Sciatic nerve (tissue), 2 donors: Measurements from ENCODE around the gene POLR2B. TPM values are rescaled to one million over a fixed set of nuclear protein-coding genes. Genes with fewer than 3 reads are reported as not detected.

Experiments used
- ATAC-seq: fragments of 200-7000 bp; cut with Tn5 transposase; one replicate; pipeline ENCODE4 v1.9.1; 2020; ENCODE audit warnings: mild to moderate bottlenecking, moderate library complexity
- DNase-seq: peaks from one replicate; pipeline ENCODE4 v3.0.0-alpha.2; 2020; ENCODE audit warnings: low spot score
- intact Hi-C: fragments of 100-400 bp; cut with DNase I; formaldehyde crosslinking; loops from one replicate; pipeline ENCODE4 v1.14.2; 2022
- total RNA-seq: library from RNA; stranded (reverse); fragmentation: NEBNext Ultra II Directional; extraction: Animal tissue kit (Norgen Biotek cat#: 25700); gene quantifications from one replicate; pipeline ENCODE4 v1.2.1, GENCODE V29; 2021
- donor health status: DM: no; HTN: no; CAD: no.
- donor health status: DM: no; HTN: no; CAD: no.

POLR2B gene
- total RNA-seq, 1 donor from 2014 or later: 68.1 TPM

- DNase-seq: no peak
- intact Hi-C loops: no loop called here
- no peak for ATAC-seq
Observed at GRCh38 chr4:56979421-56980072, 851 bp downstream of the POLR2B start.

GRCh38 chr4:56981795-56982201 is 3.1 kb downstream of the POLR2B start:
- no peak for DNase-seq
- ATAC-seq: no peak
- intact Hi-C loops: no loop called here

DNA sequence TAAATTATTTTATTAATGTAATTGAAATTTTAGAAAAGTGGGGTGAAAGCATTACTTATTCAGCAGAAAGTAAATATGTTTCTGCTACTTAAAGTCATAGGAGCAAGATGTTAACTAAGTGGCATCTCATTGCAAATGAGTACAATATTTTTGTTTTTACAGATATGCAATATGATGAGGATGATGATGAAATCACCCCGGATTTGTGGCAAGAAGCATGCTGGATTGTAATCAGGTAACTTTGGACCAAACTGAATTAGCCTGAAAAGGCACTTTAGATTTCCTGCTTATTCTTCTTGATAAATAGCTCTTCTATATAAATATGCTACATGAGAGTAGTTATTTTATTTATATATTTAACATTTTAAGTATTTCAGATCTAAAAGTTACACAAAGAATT is 7.5 kb downstream of the POLR2B start:
- intact Hi-C loops: no loop called here
- ATAC-seq (no peak), DNase-seq (no peak)

- ATAC-seq (no peak), DNase-seq (no peak)
- intact Hi-C loops: no loop called here
Observed at GRCh38 chr4:56986952-56987351, 8.3 kb downstream of the POLR2B start.

DNA sequence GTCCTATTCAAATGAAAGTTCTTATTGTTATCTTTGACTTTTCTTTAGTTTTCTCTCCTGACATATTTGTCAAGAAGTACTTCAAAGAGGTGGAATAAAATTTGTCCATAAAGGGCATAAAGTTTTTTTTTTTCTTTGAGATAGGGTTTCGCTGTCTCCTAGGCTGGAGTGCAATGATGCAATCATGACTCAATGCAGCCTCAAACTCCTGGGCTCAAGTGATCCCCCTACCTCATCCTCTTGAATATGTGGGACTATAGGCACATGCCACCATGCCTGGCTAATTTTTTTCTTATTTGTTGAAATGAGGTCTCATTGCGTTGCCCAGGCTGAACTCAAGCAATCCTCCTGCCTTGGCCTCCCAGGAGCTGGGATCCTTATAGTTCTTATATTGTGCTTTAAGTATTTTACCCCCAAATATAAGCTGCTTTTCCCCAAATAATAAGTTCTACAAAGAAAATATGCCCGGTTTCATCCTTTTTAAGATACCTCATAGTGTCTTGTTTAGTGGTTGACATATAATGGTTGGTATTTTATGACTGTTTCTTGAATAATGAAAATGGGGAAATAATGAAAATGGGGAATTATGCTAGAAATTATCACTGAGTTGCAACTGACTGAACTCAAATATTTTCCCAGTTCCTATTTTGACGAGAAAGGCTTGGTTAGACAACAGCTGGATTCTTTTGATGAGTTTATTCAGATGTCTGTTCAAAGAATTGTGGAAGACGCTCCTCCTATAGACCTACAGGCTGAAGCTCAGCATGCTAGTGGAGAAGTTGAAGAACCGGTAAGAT is 11.6 kb downstream of the POLR2B start:
- ATAC-seq (no peak), DNase-seq (no peak)
- intact Hi-C loops: no loop called here

- intact Hi-C loops: no loop called here
- DNase-seq (peak; percentile 70), ATAC-seq (peak; percentile 96)
Observed at GRCh38 chr4:56995525-56995924, 16.8 kb downstream of the POLR2B start.

DNA sequence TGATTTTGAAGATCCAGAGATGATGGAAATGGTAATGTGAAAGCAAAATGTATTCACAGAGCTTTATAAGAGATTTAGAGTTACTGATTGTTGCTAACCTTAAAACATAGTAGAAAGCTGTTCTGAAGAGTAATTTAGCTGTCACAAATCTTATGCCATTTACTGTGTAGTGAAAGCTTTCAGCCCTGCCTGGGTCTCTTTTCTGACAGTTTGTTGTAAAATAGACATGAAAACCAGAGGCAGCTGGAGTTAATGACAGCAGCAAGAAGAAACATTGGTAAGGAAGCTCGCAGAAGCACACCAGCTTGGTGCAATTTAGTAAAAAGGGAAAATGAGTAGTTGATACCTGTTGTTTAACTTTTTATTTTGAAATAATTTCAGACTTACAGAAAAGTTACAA is 21.1 kb downstream of the POLR2B start:
- DNase-seq (no peak), ATAC-seq (no peak)
- intact Hi-C loops: no loop called here

DNA sequence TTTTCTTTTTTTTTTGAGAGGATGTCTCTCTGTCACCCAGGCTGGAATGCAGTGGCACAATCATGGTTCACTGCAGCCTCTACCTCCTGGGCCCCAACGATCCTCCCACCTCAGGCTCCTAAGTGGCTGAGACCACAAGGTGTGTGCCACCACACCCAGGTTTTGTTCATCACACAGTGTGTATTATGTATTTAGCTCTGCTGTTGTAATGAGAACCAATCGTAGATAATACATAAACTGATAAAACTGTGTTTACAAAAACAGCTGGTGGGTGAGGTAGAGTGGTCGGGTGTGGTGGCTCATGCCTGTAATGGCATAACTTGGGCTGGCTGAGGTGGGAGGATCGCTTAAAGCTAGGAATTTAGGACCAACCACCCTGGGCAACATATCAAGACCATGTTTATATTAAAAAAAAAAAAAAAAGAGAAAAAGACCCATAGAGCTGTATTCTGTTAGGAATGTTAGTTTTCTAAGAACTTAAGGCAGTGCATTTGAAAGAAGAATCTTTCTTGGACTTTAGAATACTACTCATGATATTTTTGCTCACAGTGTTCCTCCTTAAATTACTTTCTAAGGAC is 34.9 kb downstream of the POLR2B start:
- no peak for ATAC-seq
- no peak for DNase-seq
- intact Hi-C loops: no loop called here

DNA sequence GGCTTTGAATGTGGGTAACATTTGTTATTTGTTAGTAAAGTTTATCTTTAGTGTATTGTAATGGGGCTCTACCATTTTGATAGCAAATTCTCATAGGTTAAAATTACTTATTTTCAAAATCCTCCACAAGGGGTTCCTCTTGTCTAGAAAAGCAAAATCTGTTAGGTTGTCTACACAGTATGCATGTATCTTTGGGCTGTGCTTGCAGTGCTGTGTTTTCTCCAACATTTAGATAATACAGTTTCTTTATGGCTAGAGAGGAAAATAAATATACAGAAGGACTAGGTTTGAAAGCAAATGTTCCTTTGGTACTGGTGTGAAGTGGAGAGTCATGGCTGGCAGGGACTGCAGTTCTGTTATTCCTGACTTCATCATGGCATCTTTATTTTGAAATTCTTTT is 40.3 kb downstream of the POLR2B start:
- ATAC-seq: peak; percentile 44
- intact Hi-C loops: no loop called here
- no peak for DNase-seq

- DNase-seq: no peak
- ATAC-seq: no peak
- intact Hi-C loops: no loop called here
Observed at GRCh38 chr4:57020467-57021101, 41.9 kb downstream of the POLR2B start.

GRCh38 chr4:57023104-57023503 is 44.4 kb downstream of the POLR2B start:
- intact Hi-C loops: no loop called here
- ATAC-seq (no peak), DNase-seq (no peak)

DNA sequence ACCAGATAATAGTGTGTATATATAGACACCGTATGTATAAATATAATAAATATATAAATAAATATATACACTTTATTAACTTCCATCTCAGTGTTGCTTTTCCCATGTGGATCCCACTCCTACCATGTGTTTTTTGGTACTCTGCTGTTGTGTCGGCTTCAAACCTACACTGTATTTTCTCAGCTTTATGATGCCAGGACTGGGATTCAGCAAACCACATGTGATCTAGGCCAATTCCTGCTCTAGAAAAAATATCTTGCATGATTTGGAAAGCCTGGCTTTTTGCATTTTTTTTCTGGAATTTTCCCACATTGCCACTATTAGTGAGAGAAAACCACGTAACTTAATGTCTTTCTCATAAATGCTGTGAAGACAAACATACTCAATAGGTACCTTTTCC is 55.8 kb downstream of the POLR2B start:
- intact Hi-C loops: no loop called here
- ATAC-seq: no peak
- no peak for DNase-seq

- intact Hi-C loops: no loop called here
- ATAC-seq (peak; percentile 64), DNase-seq (peak; percentile 82)
Observed at GRCh38 chr4:57037982-57038604, 59.4 kb downstream of the POLR2B start.

DNA sequence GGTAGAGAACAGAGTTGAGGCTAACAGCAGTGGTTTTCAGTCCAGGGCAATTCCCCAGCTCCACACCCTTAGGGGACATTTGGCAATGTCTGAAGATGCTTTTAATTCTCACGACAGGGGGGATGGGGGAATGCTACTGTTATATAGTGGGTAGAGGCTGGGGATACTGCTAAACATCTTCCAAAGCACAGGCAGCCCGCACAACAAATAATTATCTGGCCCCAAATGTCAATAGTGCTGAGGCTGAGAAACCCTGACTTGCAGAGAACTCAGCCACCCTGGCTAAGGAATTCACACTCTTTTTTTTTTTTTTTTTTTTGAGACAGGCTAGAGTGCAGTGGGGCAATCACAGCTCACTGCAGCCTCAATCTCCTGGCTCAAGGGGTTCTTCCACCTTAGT is 60.6 kb downstream of the POLR2B start:
- intact Hi-C loops: no loop called here
- ATAC-seq (no peak), DNase-seq (no peak)

- DNase-seq (no peak), ATAC-seq (no peak)
- intact Hi-C loops: no loop called here
Observed at GRCh38 chr4:57040510-57040909, 61.8 kb downstream of the POLR2B start.

DNA sequence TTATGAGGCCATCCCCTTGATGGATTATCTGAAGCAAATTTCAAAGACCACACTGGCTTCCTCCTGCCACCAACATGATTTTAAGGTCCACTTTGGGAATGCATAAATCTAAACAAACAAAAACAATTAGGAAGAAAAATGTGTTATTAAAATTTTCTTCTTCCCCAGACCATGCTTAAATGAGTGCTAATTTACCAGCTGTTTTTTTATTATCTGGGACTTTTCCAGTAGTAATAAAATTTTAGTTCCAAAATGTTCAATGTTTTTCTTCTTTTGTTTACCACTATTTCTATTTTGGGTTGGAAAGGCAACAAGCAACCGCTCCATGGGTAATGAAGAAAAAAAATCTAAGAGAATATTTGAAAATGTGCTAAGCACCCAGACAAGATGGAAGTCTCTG is 62.3 kb downstream of the POLR2B start:
- ATAC-seq (no peak), DNase-seq (no peak)
- intact Hi-C loops: no loop called here

DNA sequence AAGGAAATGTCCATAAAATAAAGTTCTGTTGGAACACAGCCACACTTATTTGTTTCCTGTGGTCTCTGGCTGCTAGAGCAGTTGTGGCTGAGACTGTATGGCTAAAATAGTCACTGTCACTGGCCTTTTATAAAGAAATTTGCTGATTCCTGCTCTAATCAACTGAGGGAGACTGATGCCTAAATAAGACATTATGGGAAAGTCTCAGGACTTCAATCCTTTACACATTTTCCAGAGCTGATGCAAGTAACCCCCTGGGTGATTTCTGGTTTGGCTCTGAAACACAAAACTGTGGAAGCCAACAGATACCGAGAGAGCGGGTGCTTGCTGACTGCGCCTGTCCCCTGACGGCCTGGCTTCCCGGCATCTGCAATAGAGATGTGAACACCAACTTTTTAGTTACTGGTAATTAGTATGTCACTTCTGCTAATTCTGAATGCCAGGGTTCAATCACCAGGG is 64.0 kb downstream of the POLR2B start:
- intact Hi-C loops: no loop called here
- ATAC-seq (peak; percentile 82), DNase-seq (peak; percentile 72)

DNA sequence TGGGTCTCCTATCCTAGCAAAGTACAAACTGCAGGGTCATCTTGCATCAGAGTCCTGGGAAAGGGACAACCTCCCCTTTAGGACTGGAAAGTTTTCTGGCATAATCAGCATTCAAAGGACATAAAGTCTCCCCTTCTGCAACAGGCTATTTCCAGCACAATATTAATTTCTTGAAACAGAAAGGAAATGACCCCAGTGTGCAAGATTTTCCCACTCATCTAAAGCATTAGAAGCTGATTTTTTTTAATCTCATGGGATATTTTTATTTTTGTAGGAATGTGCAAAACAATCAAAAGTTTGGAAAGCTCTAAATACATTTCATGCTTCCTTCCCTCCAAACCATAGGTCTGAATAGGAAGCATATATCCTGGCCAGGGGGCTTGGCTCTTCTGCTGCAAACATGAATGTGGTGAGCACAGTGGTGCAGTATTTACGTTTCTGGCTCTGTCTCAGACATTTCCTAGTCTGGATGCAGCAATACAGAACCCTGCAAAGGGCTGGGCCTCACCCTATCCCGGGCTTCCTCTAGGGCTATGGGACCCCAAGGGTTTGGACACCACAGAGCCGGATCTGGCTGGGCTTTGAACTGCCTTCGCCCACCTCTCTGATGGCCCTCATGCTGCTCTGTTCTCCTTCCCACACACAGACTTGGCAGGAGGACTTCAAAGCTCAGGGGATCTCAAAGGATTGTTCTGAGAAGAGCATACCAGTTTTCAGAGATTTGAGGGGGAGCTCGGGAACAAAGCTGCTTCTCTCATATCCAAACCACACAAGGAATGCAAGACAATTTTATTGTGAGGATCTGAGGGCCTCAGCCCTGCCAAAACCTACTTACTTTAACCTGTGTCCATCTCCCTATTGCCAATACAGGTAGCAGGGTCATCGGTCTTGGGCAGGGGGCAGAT is 64.9 kb downstream of the POLR2B start:
- DNase-seq (no peak), ATAC-seq (peak; percentile 93)
- intact Hi-C loops: loop anchor here (2.0 kb wide), 1 partner anchor 135 kb away; no protein-coding TSS in a partner anchor
